Amygdala (tissue), 56 donors: ENCODE measurements around the gene FAM76A.

Source experiments
- DNase-seq, 56 donors: peaks; one replicate each; lab custom pipeline; 2025; lab: John Stamatoyannopoulos, UW

The FAM76A gene

DNA sequence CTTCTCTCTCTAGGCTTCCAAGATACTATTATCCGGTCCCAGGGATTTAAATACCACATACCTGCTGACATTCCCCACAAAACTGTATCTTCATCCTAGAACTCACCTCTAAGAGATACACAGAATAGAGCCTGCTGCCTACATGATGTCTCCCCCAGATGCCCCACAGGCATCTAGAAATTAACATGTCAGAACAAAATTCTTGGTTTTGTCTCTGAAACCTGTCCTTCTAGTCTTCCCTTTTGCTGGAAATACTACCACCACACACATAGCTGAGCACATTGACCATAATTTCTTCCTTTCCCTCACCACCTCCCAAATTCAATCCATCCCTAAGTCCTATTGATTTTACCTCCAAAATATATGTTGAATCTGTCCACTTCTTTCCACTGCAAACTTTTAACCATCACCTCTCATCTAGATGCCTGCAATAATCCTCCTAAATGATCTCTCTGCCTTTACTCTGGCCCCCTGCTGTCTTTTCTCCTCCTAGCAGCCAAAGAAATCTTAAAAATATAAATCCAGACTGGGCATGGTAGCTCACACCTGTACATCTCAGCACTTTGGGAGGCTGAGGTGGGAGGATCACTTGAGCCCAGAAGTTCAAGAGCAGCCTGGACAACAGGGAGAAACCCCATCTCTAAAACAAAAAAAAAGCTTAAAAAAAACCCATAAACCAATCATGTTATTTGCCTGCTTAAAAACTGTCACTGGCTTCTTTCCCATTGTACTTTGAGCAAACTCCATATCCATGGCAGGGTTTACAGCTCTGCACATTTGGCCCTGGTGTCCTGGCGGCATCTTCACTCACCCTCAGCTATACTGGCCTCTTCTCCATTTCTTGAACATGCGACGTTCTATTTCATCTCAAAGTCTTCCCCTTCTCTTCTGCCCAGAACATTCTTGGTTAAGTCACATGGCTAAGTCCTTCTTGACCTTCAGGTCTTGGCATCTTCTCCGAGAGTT is 6.2 kb upstream of the FAM76A start:
- DNase-seq = no peak

DNA sequence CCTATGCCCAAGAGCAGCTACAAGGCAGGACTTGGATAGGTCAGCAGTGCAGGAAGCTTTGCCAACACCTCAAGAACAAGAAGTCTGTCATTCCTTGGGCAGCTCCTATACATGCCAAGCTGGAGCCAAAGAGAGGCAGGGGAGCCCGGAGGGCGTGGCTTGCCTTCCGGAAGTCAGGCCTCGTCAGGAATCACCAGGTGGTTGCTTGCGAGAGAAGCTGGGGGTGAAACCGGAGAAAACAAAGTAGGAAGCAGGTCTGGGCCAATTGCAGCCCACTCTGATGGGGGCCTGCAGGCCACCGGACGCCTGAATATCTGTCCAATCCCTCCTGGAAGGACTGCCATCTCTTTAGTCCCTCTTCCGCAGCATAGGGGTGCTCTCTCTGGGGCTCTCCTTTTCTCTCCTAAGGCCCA is 794 bp upstream of the FAM76A start:
- peak in 19 of 56 donors; percentile 1 to 39 (median 19) for DNase-seq

DNA sequence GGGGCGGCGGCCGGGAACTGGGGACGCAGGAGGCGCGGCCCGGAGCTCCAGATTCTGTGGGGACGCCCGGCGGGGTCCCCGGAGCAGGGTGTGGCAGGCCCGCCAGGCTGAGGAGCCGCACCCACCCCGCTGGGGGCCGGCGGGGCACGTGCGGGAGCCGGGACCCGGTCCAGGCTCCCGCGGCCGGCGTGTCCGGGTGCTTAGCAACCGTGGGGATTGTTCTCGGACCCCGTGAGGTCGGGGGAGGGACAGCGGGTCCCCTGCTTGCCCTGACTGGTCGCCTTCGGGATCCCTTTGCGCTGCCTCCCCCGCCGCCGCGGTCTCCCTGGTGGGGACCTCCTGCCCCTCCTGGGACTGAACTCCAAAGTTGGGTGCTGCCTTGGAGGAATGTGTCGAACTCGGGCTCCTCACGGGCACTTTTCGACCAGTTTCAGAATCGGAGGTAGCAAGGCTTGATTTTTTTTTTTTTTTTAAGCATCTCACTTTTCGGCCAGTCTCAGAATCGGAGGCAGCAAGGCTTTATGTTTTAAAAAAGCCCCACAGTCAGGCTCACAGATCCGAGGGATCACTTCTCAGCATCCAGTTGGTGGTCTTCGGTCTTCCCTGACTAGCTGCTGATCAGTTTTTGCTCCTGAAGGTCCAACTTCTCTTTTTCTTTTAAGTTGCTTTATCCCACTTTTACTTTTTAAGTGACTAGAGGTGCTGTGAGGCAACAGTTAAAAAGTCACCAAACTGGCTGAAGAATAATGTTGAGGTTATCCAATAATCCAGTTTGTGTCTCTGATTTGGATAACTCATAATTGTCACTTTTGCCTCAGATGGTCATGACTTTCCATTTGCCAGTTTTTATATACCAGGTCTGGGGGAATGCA is 648 bp downstream of the FAM76A start:
- DNase-seq = peak in 44 of 56 donors; percentile 2 to 80 (median 51)

DNA sequence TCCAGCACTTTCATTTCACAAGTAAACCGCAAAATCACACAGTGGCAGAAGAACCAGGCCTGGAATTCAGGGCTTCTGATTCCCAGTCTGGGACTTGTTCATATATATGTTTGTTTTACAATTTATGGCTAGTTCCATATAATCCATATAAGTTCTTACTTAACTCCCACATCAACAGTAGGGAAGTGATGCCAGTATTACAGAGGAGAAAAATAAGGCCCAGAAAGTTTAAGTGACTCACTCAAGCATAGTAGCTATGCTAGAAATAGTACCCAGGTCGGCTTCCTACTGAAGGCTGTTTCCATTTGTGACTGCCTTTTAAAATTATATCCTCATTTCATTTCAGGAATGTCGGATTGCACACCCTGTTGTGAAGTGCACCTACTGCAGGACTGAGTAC is 1.4 kb downstream of the FAM76A start:
- no peak for DNase-seq

DNA sequence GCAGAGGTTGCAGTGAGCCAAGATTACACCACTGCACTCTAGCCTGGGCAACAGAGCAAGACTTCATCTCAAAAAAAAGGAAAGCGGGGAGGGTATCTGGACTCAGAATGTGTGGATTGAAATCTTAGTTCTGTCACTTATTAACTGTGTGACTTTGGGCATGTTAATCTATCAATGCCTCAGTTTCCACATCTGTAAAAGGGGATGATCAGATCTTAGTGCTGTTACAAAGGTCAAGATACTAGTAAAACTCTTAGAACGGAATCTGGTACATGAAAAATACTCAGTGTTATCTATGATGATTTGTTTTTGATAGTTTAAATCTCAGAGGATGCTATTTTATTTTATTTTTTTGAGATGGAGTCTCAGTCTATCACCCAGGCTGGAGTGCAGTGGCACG is 10.5 kb downstream of the FAM76A start:
- no peak for DNase-seq

DNA sequence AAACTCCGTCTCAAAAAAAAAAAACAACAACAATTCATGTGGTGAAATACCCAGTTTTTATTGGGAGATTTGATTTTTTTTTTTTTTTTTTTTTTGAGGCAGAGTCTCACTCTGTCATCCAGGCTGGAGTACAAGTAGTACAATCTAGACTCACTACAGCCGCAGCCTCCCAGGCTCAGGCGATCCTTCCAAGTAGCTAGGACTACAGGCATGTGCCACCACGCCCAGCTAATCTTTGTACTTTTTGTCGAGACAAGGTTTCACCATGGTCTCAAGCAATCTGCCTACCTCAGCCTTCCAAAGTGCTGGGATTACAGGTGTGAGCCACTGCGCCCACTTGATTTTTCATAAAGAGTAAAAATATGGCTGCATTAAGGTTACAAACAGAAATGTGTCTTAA is 15.4 kb downstream of the FAM76A start:
- no peak for DNase-seq

DNA sequence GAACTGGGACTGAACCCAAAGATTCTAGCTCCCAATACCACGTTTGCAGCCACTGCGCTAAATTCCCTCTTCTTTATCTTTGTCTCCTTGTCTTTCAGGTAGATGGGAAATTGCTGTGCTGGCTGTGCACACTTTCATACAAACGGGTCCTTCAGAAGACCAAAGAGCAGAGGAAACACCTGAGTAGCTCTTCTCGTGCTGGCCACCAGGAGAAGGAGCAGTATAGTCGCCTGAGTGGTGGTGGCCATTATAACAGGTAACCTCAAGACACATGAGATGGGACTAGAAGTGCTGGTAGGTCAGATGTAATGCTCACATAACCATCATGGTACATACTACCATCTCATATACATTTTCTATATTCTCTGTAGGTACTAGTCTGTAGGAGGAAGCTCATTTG is 18.8 kb downstream of the FAM76A start:
- no peak for DNase-seq

DNA sequence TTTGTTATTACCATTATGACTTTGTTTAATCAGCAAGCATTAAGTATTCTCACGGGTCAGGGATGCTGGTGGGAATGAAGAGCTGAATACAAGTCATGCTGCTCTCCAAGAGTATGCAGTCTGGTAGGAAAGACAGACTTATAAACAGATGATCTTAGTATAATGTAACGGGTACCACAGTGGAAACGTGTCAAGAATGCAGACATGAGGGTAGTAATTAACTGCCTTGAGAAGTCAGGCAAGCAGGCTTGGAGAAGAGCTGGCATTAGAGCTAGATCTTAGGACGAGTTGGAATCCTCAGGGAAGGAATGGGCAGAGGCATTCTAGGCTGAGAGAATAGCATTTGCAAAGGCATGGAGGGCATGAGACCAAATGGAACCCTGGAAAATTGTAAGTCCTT is 19.7 kb downstream of the FAM76A start:
- no peak for DNase-seq

DNA sequence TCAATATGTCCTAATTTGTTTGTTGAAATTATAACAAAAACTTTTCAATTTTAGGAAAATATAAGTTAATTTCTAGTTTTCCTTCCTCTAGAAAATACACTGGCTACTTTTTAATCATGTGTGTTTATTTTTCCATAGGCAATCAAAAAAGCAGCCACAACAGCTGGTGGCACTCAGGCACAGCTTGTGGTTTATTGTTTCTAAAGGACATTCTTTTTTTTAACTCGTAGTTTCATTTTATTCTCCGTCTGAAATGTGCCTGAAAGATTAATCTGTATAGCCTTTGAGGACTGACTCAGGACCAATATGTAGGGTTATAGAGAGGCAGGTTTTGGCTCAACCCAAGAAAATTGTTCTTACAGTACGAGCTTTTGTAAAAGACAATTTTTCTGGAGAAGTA is 26.6 kb downstream of the FAM76A start:
- DNase-seq = no peak

DNA sequence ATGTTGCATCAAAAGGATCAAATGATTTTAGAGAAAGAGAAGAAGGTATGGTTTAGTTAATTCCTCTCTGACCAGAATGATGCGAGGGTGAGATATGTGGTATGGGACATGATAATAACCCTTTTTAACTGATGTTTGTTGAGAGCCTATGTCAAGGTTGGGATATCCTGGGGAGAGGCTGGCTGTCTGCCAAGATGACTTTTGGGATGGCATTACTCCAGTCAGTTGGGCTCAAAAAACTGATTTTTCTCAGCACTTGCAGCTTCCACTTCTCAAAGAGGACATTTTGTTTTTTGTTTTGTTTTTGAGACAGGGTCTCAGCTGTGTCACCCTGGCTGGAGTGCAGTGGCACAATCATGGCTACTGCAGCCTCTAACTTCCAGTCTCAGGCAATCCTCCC is 29.5 kb downstream of the FAM76A start:
- DNase-seq = peak in 1 of 56 donors; percentile 22

DNA sequence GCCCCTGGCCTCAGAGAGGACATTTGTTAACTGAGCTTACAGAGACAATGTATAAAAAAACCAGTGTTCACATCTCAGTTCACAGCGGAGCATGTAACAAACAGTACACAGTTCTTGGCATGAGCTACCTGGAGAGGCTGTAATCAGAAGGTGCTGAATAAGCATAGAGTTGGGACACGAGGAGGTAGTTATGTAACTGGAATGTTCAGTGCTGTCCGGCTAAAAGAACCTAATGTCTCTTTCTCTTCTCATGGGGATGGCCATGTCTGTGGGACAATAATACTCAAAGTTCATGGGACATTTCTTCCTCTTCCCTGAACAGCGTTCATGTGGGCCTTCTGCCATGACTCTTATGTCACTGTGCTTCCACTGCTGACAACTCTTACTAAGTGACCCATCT is 30.1 kb downstream of the FAM76A start:
- no peak for DNase-seq

DNA sequence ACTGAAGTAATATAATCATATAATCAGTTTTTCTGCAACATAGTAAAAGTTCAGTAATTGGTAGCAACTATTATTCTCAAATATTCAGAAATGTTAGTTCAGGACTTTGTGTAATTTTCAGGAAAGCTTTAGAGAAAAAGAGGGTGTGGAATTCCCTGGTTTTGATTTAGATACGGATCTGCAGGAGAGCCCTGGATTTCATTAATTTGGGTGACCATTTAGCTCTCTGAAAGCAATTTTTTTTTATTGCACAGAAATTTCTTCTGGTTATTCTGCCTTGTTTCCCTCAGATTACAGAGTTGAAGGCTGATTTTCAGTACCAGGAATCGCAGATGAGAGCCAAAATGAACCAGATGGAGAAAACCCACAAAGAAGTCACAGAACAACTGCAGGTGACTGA is 33.5 kb downstream of the FAM76A start:
- no peak for DNase-seq

DNA sequence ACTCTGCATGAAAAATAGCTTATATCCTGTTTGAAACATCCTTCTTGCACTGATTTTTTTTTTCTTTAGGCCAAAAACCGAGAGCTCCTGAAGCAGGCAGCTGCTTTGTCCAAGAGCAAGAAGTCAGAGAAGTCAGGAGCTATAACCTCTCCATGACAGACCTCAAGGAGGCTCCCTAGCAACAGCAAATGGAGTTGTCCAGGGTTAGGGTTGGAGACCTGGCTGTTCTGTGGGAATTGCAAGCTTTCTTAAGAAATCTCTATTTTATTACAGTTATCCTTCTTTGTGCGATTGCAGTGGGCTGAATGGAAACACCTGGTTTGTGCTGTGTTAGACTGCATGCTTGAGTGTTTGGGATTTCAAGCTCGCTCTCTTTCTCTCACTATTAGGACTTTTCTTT is 34.7 kb downstream of the FAM76A start:
- no peak for DNase-seq

DNA sequence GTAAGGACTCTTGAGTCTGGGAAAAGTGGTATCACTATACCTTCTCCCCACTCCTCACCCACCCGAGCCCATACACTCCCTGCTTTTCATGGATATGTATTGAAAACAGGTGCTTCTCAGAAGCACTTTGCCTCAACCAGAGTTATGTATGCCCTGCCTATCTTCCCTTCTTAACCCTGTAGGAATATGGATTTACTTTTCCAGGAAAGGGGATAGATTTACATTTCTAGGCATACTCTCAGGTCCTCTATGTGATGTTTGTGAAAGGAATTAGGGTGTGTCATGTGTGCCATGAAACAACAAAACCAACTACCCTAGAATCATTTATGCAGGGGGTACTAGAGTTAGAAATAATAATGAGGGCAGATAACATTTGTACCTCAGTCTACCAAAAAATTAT is 36.3 kb downstream of the FAM76A start:
- DNase-seq = no peak

DNA sequence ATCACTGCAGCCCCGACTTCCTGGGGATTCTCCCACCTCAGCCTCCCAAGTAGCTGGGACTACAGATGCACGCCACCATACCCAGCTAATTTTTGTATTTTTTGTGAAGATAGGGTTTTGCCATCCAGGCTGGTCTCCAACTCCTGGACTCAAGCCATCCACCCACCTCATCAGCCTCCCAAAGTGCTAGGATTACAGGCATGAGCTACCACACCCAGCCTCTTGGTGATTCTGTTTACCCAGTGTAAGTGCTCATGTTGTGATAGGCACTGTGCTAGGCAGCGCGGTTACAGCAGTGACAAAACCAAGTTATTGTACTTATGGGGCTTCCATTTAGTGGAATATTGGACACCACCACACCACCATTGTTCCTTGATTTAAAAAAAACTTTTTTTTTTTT is 37.6 kb downstream of the FAM76A start:
- no peak for DNase-seq

DNA sequence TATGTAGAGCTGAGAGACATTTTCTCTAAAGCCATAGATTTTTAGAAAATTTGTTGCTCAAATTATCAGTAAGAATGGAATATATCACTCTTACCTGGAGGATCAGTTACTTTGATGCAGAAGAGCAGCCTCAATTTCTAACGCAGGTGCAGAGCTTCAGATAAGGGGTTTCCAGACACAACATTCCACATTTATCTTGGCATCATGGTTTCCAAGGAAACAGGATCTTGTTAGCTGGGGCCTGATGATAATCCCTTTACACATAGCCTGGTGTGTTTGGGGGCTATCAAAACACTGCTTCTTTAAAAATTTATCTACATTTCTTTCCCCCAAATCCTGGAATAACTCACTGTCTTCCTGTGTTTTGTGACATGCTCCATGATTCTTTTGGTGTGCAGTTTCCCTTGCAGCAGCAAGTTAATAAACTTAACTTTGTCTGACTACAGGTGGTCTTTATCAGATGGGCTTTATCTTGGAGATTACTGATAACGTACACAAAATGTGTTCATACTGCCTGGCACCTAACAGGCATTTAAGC is 44.6 kb downstream of the FAM76A start:
- DNase-seq = no peak

DNA sequence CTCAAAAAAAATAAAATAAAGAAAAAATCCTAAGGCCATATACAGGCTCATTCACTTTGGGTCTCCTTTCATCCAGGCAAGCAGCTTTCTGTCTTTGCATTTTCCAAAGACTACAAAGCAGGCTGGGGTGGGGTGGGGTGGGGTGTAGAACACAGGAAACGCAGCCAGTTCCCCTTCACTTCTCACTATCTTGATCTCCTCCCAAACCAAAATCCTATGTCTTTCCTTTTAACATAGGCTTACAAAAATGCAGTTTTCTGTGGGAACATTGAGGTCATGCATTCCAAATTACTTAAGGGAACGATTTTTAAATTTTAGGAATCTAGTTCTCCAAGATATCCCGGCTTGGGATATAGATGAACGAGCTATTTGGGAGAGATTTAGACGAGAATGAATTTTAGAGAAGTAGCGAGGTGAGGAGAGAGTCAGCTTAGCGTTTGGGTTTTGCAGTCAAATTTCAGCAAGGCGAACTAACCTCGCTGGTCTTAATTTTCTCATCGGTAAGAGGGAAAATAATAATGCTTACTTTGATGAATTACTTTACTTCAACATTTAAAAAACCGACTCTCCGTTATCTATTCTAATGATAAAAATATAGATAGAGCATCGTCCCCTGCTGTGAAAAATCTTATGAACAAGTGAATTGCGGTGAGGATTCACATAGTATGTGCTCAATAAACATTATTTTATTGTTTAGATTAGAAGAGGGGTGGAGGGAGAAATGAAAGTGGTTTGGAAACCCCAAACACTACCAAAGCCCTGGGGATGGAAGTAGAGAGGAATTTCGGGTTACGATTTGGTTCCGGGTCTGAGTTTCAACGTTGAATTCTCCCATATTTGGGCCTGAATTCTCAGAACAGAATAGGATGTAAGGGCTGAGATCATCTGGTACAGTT is 46.5 kb downstream of the FAM76A start:
- DNase-seq = no peak

DNA sequence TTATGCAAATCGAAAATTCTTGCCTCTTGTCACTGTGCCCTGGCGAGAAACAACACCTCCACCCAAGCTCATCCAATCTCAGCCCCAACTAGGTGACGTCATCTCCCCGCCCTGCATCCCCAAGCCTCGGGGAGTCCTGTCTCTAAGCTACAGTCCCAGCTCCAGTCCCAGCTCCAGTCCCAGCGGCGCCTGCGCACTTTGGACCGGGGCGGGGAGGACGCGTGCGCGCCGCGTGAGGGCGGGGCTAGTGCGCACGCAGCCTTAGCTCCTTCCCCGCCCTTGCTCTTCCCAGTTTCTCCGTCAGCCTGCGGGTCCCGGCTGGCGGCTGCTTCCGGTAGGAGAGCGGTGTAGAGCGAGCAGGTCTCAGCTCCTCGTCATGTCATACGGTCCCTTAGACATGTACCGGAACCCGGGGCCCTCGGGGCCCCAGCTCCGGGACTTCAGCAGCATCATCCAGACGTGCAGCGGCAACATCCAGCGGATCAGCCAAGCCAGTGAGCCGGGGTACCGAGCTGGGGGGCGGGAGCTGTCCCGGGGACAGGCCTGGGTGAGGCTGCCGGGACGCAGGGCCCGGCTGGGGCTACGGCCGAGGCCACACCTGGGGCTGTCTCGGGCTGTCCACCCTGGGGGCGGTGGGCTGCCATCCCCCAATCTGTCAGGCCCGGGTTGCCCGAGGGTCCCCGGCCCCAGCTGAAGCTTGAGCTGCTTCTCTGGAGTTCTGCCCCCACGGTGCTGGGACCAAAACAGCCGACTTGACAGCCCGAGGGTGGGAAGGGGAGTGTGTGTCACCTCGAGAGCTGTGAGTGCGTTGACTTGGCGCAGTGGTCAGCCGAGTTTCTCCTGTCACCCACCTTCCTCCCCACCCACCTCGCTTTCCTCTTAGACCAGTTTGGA is 47.4 kb downstream of the FAM76A start, which contains the start of gene STX12:
Gene STX12 (plus strand): TSS at position 288 of the 894 bp plus-strand sequence. CDS start 89 bp downstream, at position 377.
- peak; percentile 81 to 98 (median 95) for DNase-seq
